Osteocyte (in vitro differentiated cells): ENCODE data around the gene SMCO3. TPM values are rescaled to one million over a fixed set of nuclear protein-coding genes. Genes with fewer than 3 reads are reported as not detected.

ENCODE experiments used
- DNase-seq: peaks from one replicate; pipeline ENCODE4 v3.0.0; 2021; ENCODE audit warnings: mixed read lengths; ENCODE audit not compliant: unreplicated experiment; ENCODE audit errors: extremely low spot score
- H3K27ac Mint-ChIP-seq: one replicate; pipeline ENCODE4 v1.8.0; 2021; ENCODE audit warnings: mild to moderate bottlenecking, mixed read lengths; ENCODE audit not compliant: unreplicated experiment
- H3K27me3 Mint-ChIP-seq: one replicate; pipeline ENCODE4 v1.8.0; 2021; ENCODE audit warnings: mixed read lengths; ENCODE audit not compliant: unreplicated experiment
- H3K36me3 Mint-ChIP-seq: one replicate; pipeline ENCODE4 v1.8.0; 2021; ENCODE audit warnings: mixed read lengths; ENCODE audit not compliant: unreplicated experiment
- H3K4me1 Mint-ChIP-seq: one replicate; pipeline ENCODE4 v1.8.0; 2021; ENCODE audit warnings: mixed read lengths; ENCODE audit not compliant: unreplicated experiment
- H3K4me3 Mint-ChIP-seq: one replicate; pipeline ENCODE4 v1.8.0; 2021; ENCODE audit warnings: mild to moderate bottlenecking, moderate library complexity, mixed read lengths; ENCODE audit not compliant: unreplicated experiment
- H3K9me3 Mint-ChIP-seq: one replicate; pipeline ENCODE4 v1.8.0; 2021; ENCODE audit warnings: mixed read lengths; ENCODE audit not compliant: unreplicated experiment
- CTCF ChIP-seq: fragments of 200-600 bp; sonication (generic); IDR thresholded peaks from 2 replicates; pipeline ENCODE4 v1.5.0; 2021; ENCODE audit warnings: antibody characterized with exemption, mild to moderate bottlenecking, moderate library complexity
- total RNA-seq: library from RNA; stranded (reverse); gene quantifications from 2 replicates; pipeline ENCODE4 v1.2.1, GENCODE V29; 2021

Gene SMCO3
- total RNA-seq, 1 donor from 2014 or later: not detected

GRCh38 chr12:14803011-14803829 lies 10.8 kb downstream of the SMCO3 start, which contains the start of the genes C12orf60 and WBP11:
TSS of gene C12orf60 (plus strand) at chr12:14803670. CDS start at chr12:14822936, 19,266 bp downstream.
TSS of gene WBP11 (minus strand) at chr12:14803478. CDS start at chr12:14801383, 2,095 bp downstream.
- Mint-ChIP-seq H3K4me1 (peaks cover 11% of the 10 kb centered on the region), H3K4me3 (no peak within 1 kb of the TSS), H3K27ac (no peak within 1 kb of the TSS), H3K27me3 (no peaks in the 10 kb centered on the region), H3K9me3 (no peaks in the 10 kb centered on the region), H3K36me3 (peaks cover 13% of the 10 kb centered on the region)
- TF ChIP-seq CTCF: no peak
- peak; percentile 96 for DNase-seq

GRCh38 chr12:14802721-14803010 lies 11.3 kb downstream of the SMCO3 start:
- H3K4me3 Mint-ChIP-seq: no peak overlapping the region
- H3K9me3 Mint-ChIP-seq: no peaks in the 10 kb centered on the region
- TF ChIP-seq CTCF: no peak
- no peak overlapping the region for H3K27ac Mint-ChIP-seq
- H3K4me1 Mint-ChIP-seq: peaks cover 11% of the 10 kb centered on the region
- peaks cover 18% of the 10 kb centered on the region for H3K36me3 Mint-ChIP-seq
- DNase-seq: no peak
- H3K27me3 Mint-ChIP-seq: no peaks in the 10 kb centered on the region

GRCh38 chr12:14802247-14802646 lies 11.7 kb downstream of the SMCO3 start:
- Mint-ChIP-seq H3K36me3 (peaks cover 23% of the 10 kb centered on the region), H3K9me3 (no peaks in the 10 kb centered on the region), H3K27me3 (no peaks in the 10 kb centered on the region), H3K27ac (no peak overlapping the region), H3K4me1 (peaks cover 11% of the 10 kb centered on the region), H3K4me3 (no peak overlapping the region)
- TF ChIP-seq CTCF: no peak
- DNase-seq: no peak

GRCh38 chr12:14795028-14795448 lies 18.9 kb downstream of the SMCO3 start:
- no peaks in the 10 kb centered on the region for H3K4me1 Mint-ChIP-seq
- no peaks in the 10 kb centered on the region for H3K27me3 Mint-ChIP-seq
- H3K27ac Mint-ChIP-seq: no peak overlapping the region
- H3K4me3 Mint-ChIP-seq: no peak overlapping the region
- no peaks in the 10 kb centered on the region for H3K9me3 Mint-ChIP-seq
- DNase-seq: no peak
- no peak for TF ChIP-seq CTCF
- H3K36me3 Mint-ChIP-seq: peaks cover 70% of the 10 kb centered on the region

GRCh38 chr12:14785568-14785967 lies 28.4 kb downstream of the SMCO3 start:
- Mint-ChIP-seq H3K4me3 (no peak overlapping the region), H3K36me3 (peaks cover 57% of the 10 kb centered on the region), H3K4me1 (peaks cover 2% of the 10 kb centered on the region), H3K27ac (no peak overlapping the region), H3K9me3 (no peaks in the 10 kb centered on the region), H3K27me3 (no peaks in the 10 kb centered on the region)
- DNase-seq: no peak
- no peak for TF ChIP-seq CTCF
